SK-N-SH (cell line): ENCODE measurements around the gene TMEM129. TPM values are rescaled to one million over a fixed set of nuclear protein-coding genes. Genes with fewer than 3 reads are reported as not detected.

Experiments
- CTCF ChIA-PET: fragments of 300-600, 350-600 bp; formaldehyde crosslinking; extraction: SDS; loops from one replicate; lab custom pipeline; 2021; lab: Yijun Ruan, JAX
- POLR2A ChIA-PET: fragments of 350-600 bp; sonication (Branson Sonifier 250); formaldehyde crosslinking; extraction: SDS; loops from one replicate; lab custom pipeline; 2020; ENCODE audit warnings: antibody characterized with exemption, inconsistent platforms; lab: Yijun Ruan, JAX
- DNase-seq: peaks from one replicate; pipeline ENCODE4 v3.0.0; 2012
- H2AFZ ChIP-seq: fragments of 200-600 bp; sonication (generic); 2 replicates; pipeline ENCODE4 v1.8.1; 2016; ENCODE audit warnings: antibody characterized with exemption, mild to moderate bottlenecking, low read depth
- H3F3A ChIP-seq: fragments of 200-600 bp; sonication (generic); replicated peaks from 2 replicates; pipeline ENCODE3; 2016; ENCODE audit warnings: antibody characterized with exemption, mild to moderate bottlenecking; ENCODE audit not compliant: insufficient read depth
- H3K27ac ChIP-seq, 2 experiments: fragments of 200-500 bp in 1 of 2; fragments of 200-600 bp in 1 of 2; sonication (Bioruptor generic) in 1 of 2; sonication (generic), shearing (Covaris generic) in 1 of 2; 2 replicates each; pipeline versions ENCODE4 v1.5.1 to v1.6.1; 2014 to 2016; ENCODE audit warnings: low read depth in 2 of 2, inconsistent platforms in 1 of 2, low read length in 1 of 2, mild to moderate bottlenecking in 1 of 2, mixed read lengths in 1 of 2
- H3K27me3 ChIP-seq: fragments of 200-600 bp; sonication (generic), shearing (Covaris generic); 2 replicates; pipeline ENCODE4 v1.6.1; 2016; ENCODE audit warnings: mixed run types; ENCODE audit not compliant: insufficient read depth
- H3K36me3 ChIP-seq, 2 experiments: fragments of 200-500 bp in 1 of 2; fragments of 200-600 bp in 1 of 2; sonication (Bioruptor generic) in 1 of 2; sonication (generic) in 1 of 2; replicated peaks in 1 of 2; 2 replicates each; pipeline versions ENCODE3 to v1.5.1; 2014 to 2016; ENCODE audit warnings: low read length in 1 of 2, mild to moderate bottlenecking in 1 of 2; ENCODE audit not compliant: insufficient read depth in 2 of 2, control insufficient read depth in 1 of 2
- H3K4me1 ChIP-seq, 2 experiments: fragments of 200-500 bp in 1 of 2; fragments of 200-600 bp in 1 of 2; sonication (Bioruptor generic) in 1 of 2; sonication (generic), shearing (Covaris generic) in 1 of 2; 2 replicates each; pipeline versions ENCODE4 v1.5.1 to v1.6.1; 2014 to 2016; ENCODE audit warnings: low read depth in 1 of 2, low read length in 1 of 2, mixed run types in 1 of 2; ENCODE audit not compliant: insufficient read depth in 2 of 2, control insufficient read depth in 1 of 2
- H3K4me2 ChIP-seq: fragments of 200-600 bp; sonication (generic), shearing (Covaris generic); 2 replicates; pipeline ENCODE4 v1.6.1; 2017; ENCODE audit warnings: mixed run types
- H3K4me3 ChIP-seq, 2 experiments: fragments of 200-500 bp in 1 of 2; fragments of 200-600 bp in 1 of 2; sonication (Bioruptor generic) in 1 of 2; sonication (generic), shearing (Covaris generic) in 1 of 2; 2 replicates each; pipeline versions ENCODE4 v1.5.1 to v1.8.1; 2014 to 2016; ENCODE audit warnings: low read depth in 2 of 2, inconsistent platforms in 1 of 2, low read length in 1 of 2, mild to moderate bottlenecking in 1 of 2, mixed read lengths in 1 of 2, moderate library complexity in 1 of 2
- H3K79me2 ChIP-seq: fragments of 200-600 bp; sonication (generic); 2 replicates; pipeline ENCODE4 v1.8.1; 2017; ENCODE audit warnings: mild to moderate bottlenecking; ENCODE audit not compliant: insufficient read depth
- H3K9ac ChIP-seq: fragments of 200-600 bp; sonication (generic); 2 replicates; pipeline ENCODE4 v1.6.1; 2017; ENCODE audit warnings: mixed run types
- H3K9me2 ChIP-seq: fragments of 200-600 bp; sonication (generic); 2 replicates; pipeline ENCODE4 v1.6.1; 2017; ENCODE audit warnings: mixed run types
- H3K9me3 ChIP-seq: fragments of 200-600 bp; sonication (generic); 2 replicates; pipeline ENCODE4 v1.6.1; 2017; ENCODE audit warnings: mixed run types, mild to moderate bottlenecking, moderate library complexity
- H4K20me1 ChIP-seq: fragments of 200-600 bp; sonication (generic); 2 replicates; pipeline ENCODE4 v1.6.1; 2017; ENCODE audit warnings: mild to moderate bottlenecking, mixed run types; ENCODE audit not compliant: insufficient read depth
- EP300 ChIP-seq, 2 experiments: IDR thresholded peaks; 2 replicates each; pipeline versions ENCODE4 v1.4.0 to v1.6.1; 2012; ENCODE audit warnings: borderline replicate concordance in 1 of 2, low read depth in 1 of 2, low read length in 1 of 2
- FOXJ3 ChIP-seq: sonication (generic); formaldehyde crosslinking; IDR thresholded peaks from 2 replicates; pipeline ENCODE4 v1.5.1; 2020; ENCODE audit warnings: mild to moderate bottlenecking, missing genetic modification reagents
- MEF2A ChIP-seq: IDR thresholded peaks from 2 replicates; pipeline ENCODE4 v1.4.0; 2012; ENCODE audit warnings: low read depth, borderline replicate concordance
- NRF1 ChIP-seq: IDR thresholded peaks from 2 replicates; pipeline ENCODE4 v1.6.1; 2012; ENCODE audit warnings: low read depth, mild to moderate bottlenecking, low read length
- PBX3 ChIP-seq: IDR thresholded peaks from 2 replicates; pipeline ENCODE4; 2012
- POLR2AphosphoS5 ChIP-seq: IDR thresholded peaks from 2 replicates; pipeline ENCODE4 v1.6.1; 2012; ENCODE audit warnings: low read depth, low read length
- RFX5 ChIP-seq: IDR thresholded peaks from 2 replicates; pipeline ENCODE4 v1.6.1; 2012; ENCODE audit warnings: mild to moderate bottlenecking, improper control_type of control experiment, low read length
- RXRA ChIP-seq: IDR thresholded peaks from 2 replicates; pipeline ENCODE4 v1.4.0; 2012; ENCODE audit warnings: low read depth, mild to moderate bottlenecking, borderline replicate concordance
- SIN3A ChIP-seq: IDR thresholded peaks from 2 replicates; pipeline ENCODE4 v1.6.1; 2012; ENCODE audit warnings: low read depth, mild to moderate bottlenecking, low read length, moderate library complexity, borderline replicate concordance
- SMC3 ChIP-seq: IDR thresholded peaks from 2 replicates; pipeline ENCODE4 v1.6.1; 2012; ENCODE audit warnings: low read depth, low read length, improper control_type of control experiment
- TCF12 ChIP-seq: IDR thresholded peaks from 2 replicates; pipeline ENCODE4 v1.4.0; 2012
- WGBS: methylation state at CpG from one replicate; pipeline ENCODE4 v1.1.6; 2017; ENCODE audit warnings: low lambda C conversion rate; 5-methylcytosine and 5-hydroxymethylcytosine counted together
- polyA plus RNA-seq, 3 experiments: library from polyadenylated mRNA; depleted of rRNA; stranded (reverse); fragments of >200 nt; gene quantifications; 2 replicates each; pipeline ENCODE4 v1.2.3, GENCODE V29; 2012
- TF ChIP-seq, protein P1 (sequence below): fragments of 200-600 bp; sonication (generic); IDR thresholded peaks from 2 replicates; pipeline ENCODE4 v1.6.1; 2017; ENCODE audit warnings: antibody characterized with exemption, mild to moderate bottlenecking, moderate library complexity
- TF ChIP-seq, protein P2 (sequence below): IDR thresholded peaks from 2 replicates; pipeline ENCODE4 v1.6.1; 2012; ENCODE audit warnings: mild to moderate bottlenecking, low read depth, low read length, moderate library complexity

TMEM129 gene
- polyA plus RNA-seq, 1 of the 3 experiments (the other 2 are of a cell fraction): 36.5 TPM

- Histone ChIP-seq H3K9me2 (no peaks in the 10 kb centered on the region), H4K20me1 (0 out of 2 replicates have a peak, but pooled peaks cover 3% of the 10 kb centered on the region), H3K4me3 (no peak overlapping the region), H3K4me2 (no peak overlapping the region), H2AFZ (no peak overlapping the region), H3K27ac (no peak overlapping the region), H3F3A (peaks cover 3% of the 10 kb centered on the region), H3K27me3 (no peaks in the 10 kb centered on the region), H3K36me3 (peaks cover 15 to 23% of the 10 kb centered on the region in 2 experiments), H3K9ac (no peak overlapping the region), H3K79me2 (no peaks in the 10 kb centered on the region), H3K4me1 (peaks cover 0 to 7% of the 10 kb centered on the region in 2 experiments; a peak in 1 of 4 replicates), H3K9me3 (no peaks in the 10 kb centered on the region)
- CTCF ChIA-PET: interaction anchor here (1.3 to 5.1 kb wide), 10 partner anchors 11 to 171 kb away, joined by 3 to 44 read pairs (median 14); partner anchors contain the start of gene FGFR3
- no peak for TF ChIP-seq PBX3
- TF ChIP-seq, protein P1, sequence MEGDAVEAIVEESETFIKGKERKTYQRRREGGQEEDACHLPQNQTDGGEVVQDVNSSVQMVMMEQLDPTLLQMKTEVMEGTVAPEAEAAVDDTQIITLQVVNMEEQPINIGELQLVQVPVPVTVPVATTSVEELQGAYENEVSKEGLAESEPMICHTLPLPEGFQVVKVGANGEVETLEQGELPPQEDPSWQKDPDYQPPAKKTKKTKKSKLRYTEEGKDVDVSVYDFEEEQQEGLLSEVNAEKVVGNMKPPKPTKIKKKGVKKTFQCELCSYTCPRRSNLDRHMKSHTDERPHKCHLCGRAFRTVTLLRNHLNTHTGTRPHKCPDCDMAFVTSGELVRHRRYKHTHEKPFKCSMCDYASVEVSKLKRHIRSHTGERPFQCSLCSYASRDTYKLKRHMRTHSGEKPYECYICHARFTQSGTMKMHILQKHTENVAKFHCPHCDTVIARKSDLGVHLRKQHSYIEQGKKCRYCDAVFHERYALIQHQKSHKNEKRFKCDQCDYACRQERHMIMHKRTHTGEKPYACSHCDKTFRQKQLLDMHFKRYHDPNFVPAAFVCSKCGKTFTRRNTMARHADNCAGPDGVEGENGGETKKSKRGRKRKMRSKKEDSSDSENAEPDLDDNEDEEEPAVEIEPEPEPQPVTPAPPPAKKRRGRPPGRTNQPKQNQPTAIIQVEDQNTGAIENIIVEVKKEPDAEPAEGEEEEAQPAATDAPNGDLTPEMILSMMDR: no peak
- DNase-seq: no peak
- 67% methylated on average over 1 of the region's 6 CpGs for WGBS
- POLR2A ChIA-PET: no interaction called here
Measured at GRCh38 chr4:1743975-1744374, 22.9 kb upstream of the TMEM129 start.

DNA sequence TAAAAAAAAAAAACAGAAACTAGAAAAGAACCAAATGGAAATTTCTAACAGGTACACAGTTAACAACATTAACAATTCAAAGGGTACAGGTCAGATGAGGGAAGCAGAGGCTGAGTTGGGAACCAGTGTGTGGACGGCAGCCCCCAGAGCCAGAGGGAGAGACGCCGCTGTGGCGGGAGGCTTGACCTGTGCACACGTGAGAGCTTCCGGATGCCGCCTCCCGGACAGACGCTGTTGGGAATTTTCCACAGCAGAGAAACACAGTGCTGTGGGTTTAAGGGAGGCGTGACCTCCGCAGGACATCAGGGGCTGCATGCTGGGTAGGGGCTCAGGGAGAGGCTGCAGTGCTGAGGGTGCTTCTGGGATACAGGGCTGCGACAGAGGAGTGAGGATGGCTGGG, 22.4 kb upstream of the TMEM129 start:
- WGBS: 72% methylated on average over 8 of the region's 12 CpGs
- ChIA-PET CTCF (interaction anchor here (1.3 to 4.7 kb wide), 8 partner anchors 13 to 171 kb away, joined by 3 to 44 read pairs (median 14); no protein-coding TSS in a partner anchor), POLR2A (no interaction called here)
- Histone ChIP-seq H3K4me3 (no peak overlapping the region), H2AFZ (no peak overlapping the region), H3K9me2 (no peaks in the 10 kb centered on the region), H3F3A (peaks cover 3% of the 10 kb centered on the region), H3K27ac (no peak overlapping the region), H3K79me2 (no peaks in the 10 kb centered on the region), H3K27me3 (no peaks in the 10 kb centered on the region), H3K4me1 (peaks cover 0 to 6% of the 10 kb centered on the region in 2 experiments; a peak in 1 of 4 replicates), H4K20me1 (0 out of 2 replicates have a peak, but pooled peaks cover 3% of the 10 kb centered on the region), H3K36me3 (peaks cover 18 to 23% of the 10 kb centered on the region in 2 experiments), H3K4me2 (no peak overlapping the region), H3K9ac (no peak overlapping the region), H3K9me3 (no peaks in the 10 kb centered on the region)
- DNase-seq: no peak
- TF ChIP-seq EP300 (IDR thresholded peaks at IDR 0.05; ENCODE audit: borderline replicate concordance in 1 of 2, low read depth in 1 of 2, low read length in 1 of 2) (no peak), TCF12 (no peak), SMC3 (no peak), RFX5 (no peak), MEF2A (no peak), POLR2AphosphoS5 (no peak), FOXJ3 (CRISPR knock-in tag) (no peak), NRF1 (no peak), PBX3 (no peak), RXRA (no peak), SIN3A (no peak)
- TF ChIP-seq, protein P1: no peak
- TF ChIP-seq, protein P2, sequence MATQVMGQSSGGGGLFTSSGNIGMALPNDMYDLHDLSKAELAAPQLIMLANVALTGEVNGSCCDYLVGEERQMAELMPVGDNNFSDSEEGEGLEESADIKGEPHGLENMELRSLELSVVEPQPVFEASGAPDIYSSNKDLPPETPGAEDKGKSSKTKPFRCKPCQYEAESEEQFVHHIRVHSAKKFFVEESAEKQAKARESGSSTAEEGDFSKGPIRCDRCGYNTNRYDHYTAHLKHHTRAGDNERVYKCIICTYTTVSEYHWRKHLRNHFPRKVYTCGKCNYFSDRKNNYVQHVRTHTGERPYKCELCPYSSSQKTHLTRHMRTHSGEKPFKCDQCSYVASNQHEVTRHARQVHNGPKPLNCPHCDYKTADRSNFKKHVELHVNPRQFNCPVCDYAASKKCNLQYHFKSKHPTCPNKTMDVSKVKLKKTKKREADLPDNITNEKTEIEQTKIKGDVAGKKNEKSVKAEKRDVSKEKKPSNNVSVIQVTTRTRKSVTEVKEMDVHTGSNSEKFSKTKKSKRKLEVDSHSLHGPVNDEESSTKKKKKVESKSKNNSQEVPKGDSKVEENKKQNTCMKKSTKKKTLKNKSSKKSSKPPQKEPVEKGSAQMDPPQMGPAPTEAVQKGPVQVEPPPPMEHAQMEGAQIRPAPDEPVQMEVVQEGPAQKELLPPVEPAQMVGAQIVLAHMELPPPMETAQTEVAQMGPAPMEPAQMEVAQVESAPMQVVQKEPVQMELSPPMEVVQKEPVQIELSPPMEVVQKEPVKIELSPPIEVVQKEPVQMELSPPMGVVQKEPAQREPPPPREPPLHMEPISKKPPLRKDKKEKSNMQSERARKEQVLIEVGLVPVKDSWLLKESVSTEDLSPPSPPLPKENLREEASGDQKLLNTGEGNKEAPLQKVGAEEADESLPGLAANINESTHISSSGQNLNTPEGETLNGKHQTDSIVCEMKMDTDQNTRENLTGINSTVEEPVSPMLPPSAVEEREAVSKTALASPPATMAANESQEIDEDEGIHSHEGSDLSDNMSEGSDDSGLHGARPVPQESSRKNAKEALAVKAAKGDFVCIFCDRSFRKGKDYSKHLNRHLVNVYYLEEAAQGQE: no peak
